Activated CD4-positive, alpha-beta T cell treated with anti-CD3 and anti-CD28 coated beads for 36 hours (primary cell): ENCODE measurements around the gene HPRT1. TPM values are rescaled to one million over a fixed set of nuclear protein-coding genes. Genes with fewer than 3 reads are reported as not detected.
A peak's percentile ranks its signal among the peaks of the same experiment; 100 is the strongest.
"Not testable (repeated sequence)": the region's sequence is repeated elsewhere in the genome, so short reads cannot be mapped to it uniquely, and the experiment has no call there.

Experiments used
- ATAC-seq: fragments of 200-7000 bp; cut with Tn5 transposase; one replicate; pipeline ENCODE4 v1.10.0; 2021; ENCODE audit warnings: mild to moderate bottlenecking, moderate library complexity
- CTCF ChIA-PET: fragments of 350-600 bp; sonication (Branson Sonifier 250); formaldehyde crosslinking; loops from one replicate; lab custom pipeline; 2021; ENCODE audit warnings: antibody characterized with exemption; lab: Charles Lee
- POLR2A ChIA-PET: fragments of 350-600 bp; sonication (Branson Sonifier 250); formaldehyde crosslinking; loops from one replicate; lab custom pipeline; 2021; ENCODE audit warnings: antibody characterized with exemption, inconsistent platforms; lab: Charles Lee
- DNase-seq: peaks from one replicate; pipeline ENCODE4 v3.0.0-alpha.2; 2020
- H3K27ac Mint-ChIP-seq: one replicate; pipeline ENCODE4 v1.8.0; 2021; ENCODE audit warnings: mixed read lengths
- H3K27me3 Mint-ChIP-seq: one replicate; pipeline ENCODE4 v1.8.0; 2021; ENCODE audit warnings: mixed read lengths
- H3K36me3 Mint-ChIP-seq: one replicate; pipeline ENCODE4 v1.8.0; 2021; ENCODE audit warnings: low read depth, mixed read lengths
- H3K4me1 Mint-ChIP-seq: one replicate; pipeline ENCODE4 v1.8.0; 2021; ENCODE audit warnings: mixed read lengths
- H3K4me3 Mint-ChIP-seq: one replicate; pipeline ENCODE4 v1.8.0; 2021; ENCODE audit warnings: mild to moderate bottlenecking, moderate library complexity, mixed read lengths
- H3K9me3 Mint-ChIP-seq: one replicate; pipeline ENCODE4 v1.8.0; 2021; ENCODE audit warnings: low read depth, mixed read lengths
- intact Hi-C, 2 experiments: fragments of 100-400 bp; cut with DNase I in 1 of 2; cut with micrococcal nuclease in 1 of 2; formaldehyde crosslinking; loops; one replicate each; pipeline versions ENCODE4 v1.14.2 to v1.15.1; 2022 to 2024; cut with DNase I, micrococcal nuclease
- total RNA-seq, 2 experiments: library from RNA; stranded (reverse); gene quantifications; one replicate each; pipeline ENCODE4 v1.2.3, GENCODE V29; 2021

Gene HPRT1
- total RNA-seq, 2 experiments from 2014 or later = 78.0 to 126 TPM

GRCh38 chrX:134452596-134452995 is 7.4 kb upstream of the HPRT1 start:
- H3K36me3 Mint-ChIP-seq = peaks cover 2% of the 10 kb centered on the region
- ChIA-PET POLR2A (no interaction called here), CTCF (interaction anchor here (0.7 kb wide), 1 partner anchor 1008 kb away, joined by 4 read pairs; no protein-coding TSS in a partner anchor)
- ATAC-seq (no peak), DNase-seq (no peak)
- intact Hi-C loops = no loop called here
- H3K4me3 Mint-ChIP-seq = no peak overlapping the region
- no peak overlapping the region for H3K27ac Mint-ChIP-seq
- no peaks in the 10 kb centered on the region for H3K27me3 Mint-ChIP-seq
- no peaks in the 10 kb centered on the region for H3K9me3 Mint-ChIP-seq
- no peaks in the 10 kb centered on the region for H3K4me1 Mint-ChIP-seq

GRCh38 chrX:134453631-134454030 is 6.3 kb upstream of the HPRT1 start:
- DNase-seq (no peak), ATAC-seq (no peak)
- intact Hi-C loops = no loop called here
- Mint-ChIP-seq H3K36me3 (peaks cover 2% of the 10 kb centered on the region), H3K27ac (no peak overlapping the region), H3K4me3 (no peak overlapping the region), H3K27me3 (no peaks in the 10 kb centered on the region), H3K4me1 (no peaks in the 10 kb centered on the region), H3K9me3 (no peaks in the 10 kb centered on the region)
- ChIA-PET CTCF (no interaction called here), POLR2A (no interaction called here)

GRCh38 chrX:134454506-134454905 is 5.5 kb upstream of the HPRT1 start:
- ChIA-PET POLR2A (no interaction called here), CTCF (no interaction called here)
- Mint-ChIP-seq H3K36me3 (peaks cover 2% of the 10 kb centered on the region), H3K4me3 (no peak overlapping the region), H3K27me3 (no peaks in the 10 kb centered on the region), H3K9me3 (no peaks in the 10 kb centered on the region), H3K27ac (no peak overlapping the region), H3K4me1 (no peaks in the 10 kb centered on the region)
- DNase-seq (no peak), ATAC-seq (no peak)
- intact Hi-C loops = no loop called here

GRCh38 chrX:134457708-134458107 is 2.3 kb upstream of the HPRT1 start:
- intact Hi-C loops = no loop called here
- Mint-ChIP-seq H3K4me1 (peaks cover 3% of the 10 kb centered on the region), H3K9me3 (no peaks in the 10 kb centered on the region), H3K27ac (no peak overlapping the region), H3K27me3 (no peaks in the 10 kb centered on the region), H3K36me3 (peaks cover 4% of the 10 kb centered on the region), H3K4me3 (no peak overlapping the region)
- ChIA-PET CTCF (no interaction called here), POLR2A (no interaction called here)
- ATAC-seq (no peak), DNase-seq (no peak)

GRCh38 chrX:134459683-134460004 is 321 bp upstream of the HPRT1 start:
- peak overlapping the region; percentile 86 for H3K4me3 Mint-ChIP-seq
- ChIA-PET CTCF (no interaction called here), POLR2A (no interaction called here)
- no peak for DNase-seq
- H3K9me3 Mint-ChIP-seq = no peaks in the 10 kb centered on the region
- peaks cover 2% of the 10 kb centered on the region for H3K36me3 Mint-ChIP-seq
- H3K27me3 Mint-ChIP-seq = no peaks in the 10 kb centered on the region
- intact Hi-C loops = loop anchor here in 1 of 2 experiments (2.0 to 5.0 kb wide), 2 partner anchors 85 to 287 kb away; no protein-coding TSS in a partner anchor
- H3K4me1 Mint-ChIP-seq = peaks cover 8% of the 10 kb centered on the region
- ATAC-seq = no peak
- peak overlapping the region; percentile 55 for H3K27ac Mint-ChIP-seq

- Mint-ChIP-seq H3K4me1 (peaks cover 8% of the 10 kb centered on the region), H3K9me3 (no peaks in the 10 kb centered on the region), H3K36me3 (peaks cover 4% of the 10 kb centered on the region), H3K4me3 (peak overlapping the region; percentile 86), H3K27ac (peak overlapping the region; percentile 87), H3K27me3 (no peaks in the 10 kb centered on the region)
- ChIA-PET CTCF (interaction anchor here (0.6 kb wide), 1 partner anchor 334 kb away, joined by 3 read pairs; no protein-coding TSS in a partner anchor), POLR2A (no interaction called here)
- intact Hi-C loops = loop anchor here in 1 of 2 experiments (2.0 to 5.0 kb wide), 2 partner anchors 86 to 289 kb away; no protein-coding TSS in a partner anchor
- ATAC-seq (peak; percentile 12), DNase-seq (no peak)
Observed at GRCh38 chrX:134460862-134461220, 876 bp downstream of the HPRT1 start.

GRCh38 chrX:134461437-134461836 is 1.5 kb downstream of the HPRT1 start:
- H3K9me3 Mint-ChIP-seq = no peaks in the 10 kb centered on the region
- DNase-seq (no peak), ATAC-seq (no peak)
- no peaks in the 10 kb centered on the region for H3K27me3 Mint-ChIP-seq
- ChIA-PET POLR2A (no interaction called here), CTCF (interaction anchor here (0.6 kb wide), 1 partner anchor 333 kb away, joined by 3 read pairs; no protein-coding TSS in a partner anchor)
- H3K36me3 Mint-ChIP-seq = peaks cover 4% of the 10 kb centered on the region
- peaks cover 8% of the 10 kb centered on the region for H3K4me1 Mint-ChIP-seq
- H3K4me3 Mint-ChIP-seq = peak overlapping the region; percentile 86
- no peak overlapping the region for H3K27ac Mint-ChIP-seq
- intact Hi-C loops = loop anchor here in 1 of 2 experiments (2.0 to 5.0 kb wide), 2 partner anchors 87 to 289 kb away; no protein-coding TSS in a partner anchor

- ChIA-PET CTCF (no interaction called here), POLR2A (no interaction called here)
- H3K4me3 Mint-ChIP-seq = no peak overlapping the region
- intact Hi-C loops = loop anchor here in 1 of 2 experiments (5.0 kb wide), 1 partner anchor 291 kb away; no protein-coding TSS in a partner anchor
- peaks cover 4% of the 10 kb centered on the region for H3K36me3 Mint-ChIP-seq
- ATAC-seq (no peak), DNase-seq (no peak)
- no peaks in the 10 kb centered on the region for H3K27me3 Mint-ChIP-seq
- H3K4me1 Mint-ChIP-seq = peaks cover 8% of the 10 kb centered on the region
- H3K27ac Mint-ChIP-seq = no peak overlapping the region
- no peaks in the 10 kb centered on the region for H3K9me3 Mint-ChIP-seq
Observed at GRCh38 chrX:134462927-134463326, 3.0 kb downstream of the HPRT1 start.

GRCh38 chrX:134464453-134464852 is 4.5 kb downstream of the HPRT1 start:
- H3K36me3 Mint-ChIP-seq, H3K4me3 Mint-ChIP-seq, H3K27me3 Mint-ChIP-seq, H3K9me3 Mint-ChIP-seq, H3K27ac Mint-ChIP-seq, ATAC-seq, DNase-seq, CTCF ChIA-PET: not testable (repeated sequence)
- peaks cover 13% of the 10 kb centered on the region for H3K4me1 Mint-ChIP-seq
- intact Hi-C loops = loop anchor here in 1 of 2 experiments (5.0 kb wide), 1 partner anchor 292 kb away; no protein-coding TSS in a partner anchor
- POLR2A ChIA-PET = interaction anchor here (0.6 kb wide), 2 partner anchors 8 to 800 kb away, joined by 9 to 18 read pairs; no protein-coding TSS in a partner anchor

- ChIA-PET CTCF (no interaction called here), POLR2A (no interaction called here)
- peaks cover 6% of the 10 kb centered on the region for H3K4me1 Mint-ChIP-seq
- H3K4me3 Mint-ChIP-seq = no peak overlapping the region
- DNase-seq (no peak), ATAC-seq (no peak)
- no peak overlapping the region for H3K27ac Mint-ChIP-seq
- intact Hi-C loops = no loop called here
- H3K9me3 Mint-ChIP-seq = no peaks in the 10 kb centered on the region
- peaks cover 4% of the 10 kb centered on the region for H3K36me3 Mint-ChIP-seq
- no peaks in the 10 kb centered on the region for H3K27me3 Mint-ChIP-seq
Observed at GRCh38 chrX:134469486-134469885, 9.5 kb downstream of the HPRT1 start.

- peaks cover 6% of the 10 kb centered on the region for H3K4me1 Mint-ChIP-seq
- H3K36me3 Mint-ChIP-seq = peaks cover 1% of the 10 kb centered on the region
- ATAC-seq (no peak), DNase-seq (no peak)
- CTCF ChIA-PET = no interaction called here
- H3K27ac Mint-ChIP-seq = no peak overlapping the region
- intact Hi-C loops = no loop called here
- no peaks in the 10 kb centered on the region for H3K27me3 Mint-ChIP-seq
- H3K9me3 Mint-ChIP-seq = no peaks in the 10 kb centered on the region
- POLR2A ChIA-PET = no interaction called here
- no peak overlapping the region for H3K4me3 Mint-ChIP-seq
Observed at GRCh38 chrX:134470013-134470412, 10.0 kb downstream of the HPRT1 start.

GRCh38 chrX:134472041-134472440 is 12.1 kb downstream of the HPRT1 start:
- ChIA-PET CTCF (no interaction called here), POLR2A (no interaction called here)
- peaks cover 6% of the 10 kb centered on the region for H3K4me1 Mint-ChIP-seq
- H3K9me3 Mint-ChIP-seq = no peaks in the 10 kb centered on the region
- H3K27me3 Mint-ChIP-seq = no peaks in the 10 kb centered on the region
- H3K36me3 Mint-ChIP-seq = peaks cover 4% of the 10 kb centered on the region
- H3K4me3 Mint-ChIP-seq = no peak overlapping the region
- no peak overlapping the region for H3K27ac Mint-ChIP-seq
- intact Hi-C loops = no loop called here
- ATAC-seq (no peak), DNase-seq (no peak)
